Fibroblast of villous mesenchyme (primary cell): ENCODE data around the gene PRKAR1B. TPM values are rescaled to one million over a fixed set of nuclear protein-coding genes. Genes with fewer than 3 reads are reported as not detected.
"Not testable (repeated sequence)": the region's sequence is repeated elsewhere in the genome, so short reads cannot be mapped to it uniquely, and the experiment has no call there.

Experiments used
- DNase-seq: peaks from one replicate; pipeline ENCODE4 v3.0.0-alpha.2; 2010; ENCODE audit warnings: low read depth
- H3K4me3 ChIP-seq: 2 replicates; pipeline ENCODE4 v1.5.1; 2011; ENCODE audit warnings: low read depth, mild to moderate bottlenecking, low read length
- total RNA-seq: library from RNA; depleted of rRNA; stranded (reverse); fragments of >200 nt; gene quantifications from 2 replicates; pipeline ENCODE4 v1.2.3, GENCODE V29; 2012
- TF ChIP-seq, protein P1 (sequence below): IDR thresholded peaks from 2 replicates; pipeline ENCODE4 v1.5.1; 2012; ENCODE audit warnings: low read depth, mild to moderate bottlenecking, low read length; ENCODE audit not compliant: insufficient read depth

PRKAR1B gene
- total RNA-seq, 1 donor: 16.4 TPM

DNA sequence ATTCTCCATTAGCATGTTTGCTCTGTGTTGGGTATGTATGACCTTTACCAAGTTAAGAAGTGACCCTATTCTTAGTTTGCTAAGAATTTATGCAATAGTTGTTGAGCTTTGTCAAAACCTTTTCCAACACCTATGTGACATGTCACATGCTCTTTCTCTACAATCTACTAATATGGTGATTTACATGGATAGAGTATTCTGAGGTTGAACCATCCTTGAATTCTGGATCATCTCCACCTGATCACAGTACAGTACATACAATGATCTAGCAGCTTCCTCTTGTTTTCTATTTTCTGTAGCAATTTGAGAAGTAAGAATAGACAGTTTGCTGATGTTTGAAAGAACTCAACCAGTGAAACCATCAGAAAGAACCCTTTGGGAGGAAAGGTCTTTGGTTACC, 106.2 kb downstream of the PRKAR1B start:
- no peak for DNase-seq
- TF ChIP-seq, protein P1, sequence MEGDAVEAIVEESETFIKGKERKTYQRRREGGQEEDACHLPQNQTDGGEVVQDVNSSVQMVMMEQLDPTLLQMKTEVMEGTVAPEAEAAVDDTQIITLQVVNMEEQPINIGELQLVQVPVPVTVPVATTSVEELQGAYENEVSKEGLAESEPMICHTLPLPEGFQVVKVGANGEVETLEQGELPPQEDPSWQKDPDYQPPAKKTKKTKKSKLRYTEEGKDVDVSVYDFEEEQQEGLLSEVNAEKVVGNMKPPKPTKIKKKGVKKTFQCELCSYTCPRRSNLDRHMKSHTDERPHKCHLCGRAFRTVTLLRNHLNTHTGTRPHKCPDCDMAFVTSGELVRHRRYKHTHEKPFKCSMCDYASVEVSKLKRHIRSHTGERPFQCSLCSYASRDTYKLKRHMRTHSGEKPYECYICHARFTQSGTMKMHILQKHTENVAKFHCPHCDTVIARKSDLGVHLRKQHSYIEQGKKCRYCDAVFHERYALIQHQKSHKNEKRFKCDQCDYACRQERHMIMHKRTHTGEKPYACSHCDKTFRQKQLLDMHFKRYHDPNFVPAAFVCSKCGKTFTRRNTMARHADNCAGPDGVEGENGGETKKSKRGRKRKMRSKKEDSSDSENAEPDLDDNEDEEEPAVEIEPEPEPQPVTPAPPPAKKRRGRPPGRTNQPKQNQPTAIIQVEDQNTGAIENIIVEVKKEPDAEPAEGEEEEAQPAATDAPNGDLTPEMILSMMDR: no peak
- no peak overlapping the region for H3K4me3 ChIP-seq

GRCh38 chr7:620056-620455, 107.0 kb downstream of the PRKAR1B start:
- DNase-seq: peak; percentile 71
- H3K4me3 ChIP-seq: no peak overlapping the region

GRCh38 chr7:619368-619840, 107.7 kb downstream of the PRKAR1B start:
- TF ChIP-seq, protein P1: no peak
- no peak overlapping the region for H3K4me3 ChIP-seq
- DNase-seq: no peak

More at GRCh38 chr7:620056-620455, 107.0 kb downstream of the PRKAR1B start:
- TF ChIP-seq, protein P1: no peak

DNA sequence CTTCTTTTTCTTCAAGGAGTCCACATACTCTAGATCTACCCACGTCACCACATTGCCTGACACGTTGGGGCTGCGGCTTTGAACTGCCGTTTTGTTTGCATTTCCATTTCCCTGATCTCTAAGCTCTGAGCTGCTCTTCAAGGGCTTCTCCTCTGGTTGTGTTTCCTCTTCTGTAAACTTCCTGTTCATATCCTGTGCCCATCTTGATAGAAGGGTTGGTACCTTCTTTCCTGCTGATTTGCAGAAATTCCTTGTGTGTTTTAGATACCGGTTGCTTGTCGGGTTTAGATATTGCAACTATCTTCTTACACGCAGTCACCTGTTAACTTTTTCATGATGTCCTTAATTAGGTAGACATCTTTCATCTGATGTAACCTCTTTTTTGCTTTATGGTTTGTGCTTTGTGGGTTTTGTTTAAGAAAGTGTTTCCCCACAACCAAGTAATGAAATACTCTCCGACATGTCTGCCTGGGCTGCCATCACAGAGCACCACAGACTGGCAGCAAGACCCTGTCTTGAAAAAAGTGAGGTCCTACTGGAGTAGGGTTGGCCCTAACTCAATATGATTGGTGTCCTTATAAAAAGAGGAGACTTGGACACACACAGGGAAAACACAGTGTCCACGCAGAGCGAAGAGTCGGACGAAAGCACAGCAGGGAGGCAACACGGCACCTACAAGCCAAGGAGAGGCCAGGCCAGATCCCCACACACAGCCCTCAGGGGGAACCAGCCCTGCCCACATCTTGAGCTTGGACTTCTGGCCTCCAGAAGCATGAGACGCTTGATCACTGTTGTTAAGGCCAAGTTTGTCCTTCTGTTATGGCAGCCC, 108.3 kb downstream of the PRKAR1B start:
- TF ChIP-seq, protein P1: no peak
- peak; percentile 45 for DNase-seq
- H3K4me3 ChIP-seq: no peak overlapping the region

GRCh38 chr7:617614-618538, 109.2 kb downstream of the PRKAR1B start:
- DNase-seq: no peak
- TF ChIP-seq, protein P1: no peak
- no peak overlapping the region for H3K4me3 ChIP-seq

GRCh38 chr7:613442-614140, 113.5 kb downstream of the PRKAR1B start:
- TF ChIP-seq, protein P1: no peak
- no peak for DNase-seq

DNA sequence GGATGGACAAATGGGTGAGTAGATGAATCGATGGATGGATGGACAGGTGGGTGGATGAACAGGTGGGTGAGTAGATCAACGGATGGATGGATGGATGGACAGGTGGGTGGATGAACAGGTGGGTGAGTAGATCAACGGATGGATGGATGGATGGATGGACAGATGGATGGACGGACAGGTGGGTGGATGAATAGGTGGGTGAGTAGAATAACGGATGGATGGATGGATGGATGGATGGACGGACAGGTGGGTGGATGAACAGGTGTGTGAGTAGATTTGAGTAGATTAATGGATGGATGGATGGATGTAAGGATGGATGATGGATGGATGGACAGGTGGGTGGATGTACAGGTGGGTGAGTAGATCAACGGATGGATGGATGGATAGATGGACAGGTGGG, 115.2 kb downstream of the PRKAR1B start:
- DNase-seq, H3K4me3 ChIP-seq: not testable (repeated sequence)

More at GRCh38 chr7:613442-614140, 113.5 kb downstream of the PRKAR1B start:
- H3K4me3 ChIP-seq: no peak overlapping the region
